KBM-7 (cell line): ENCODE results near the gene FSTL4.
"Not testable (repeated sequence)": the region's sequence is repeated elsewhere in the genome, so short reads cannot be mapped to it uniquely, and the experiment has no call there.

Experiments used
- DNase-seq: peaks from one replicate; pipeline ENCODE4 v3.0.0-alpha.2; 2015
- in situ Hi-C: fragments of 300-500 bp; cut with MboI; formaldehyde crosslinking; loops from 2 replicates; pipeline ENCODE4 v1.14.3; 2020; ENCODE audit warnings: low sequenced_read_pairs, low pct_unique_long_range_greater_than_20kb, mixed read lengths

The FSTL4 gene

DNA sequence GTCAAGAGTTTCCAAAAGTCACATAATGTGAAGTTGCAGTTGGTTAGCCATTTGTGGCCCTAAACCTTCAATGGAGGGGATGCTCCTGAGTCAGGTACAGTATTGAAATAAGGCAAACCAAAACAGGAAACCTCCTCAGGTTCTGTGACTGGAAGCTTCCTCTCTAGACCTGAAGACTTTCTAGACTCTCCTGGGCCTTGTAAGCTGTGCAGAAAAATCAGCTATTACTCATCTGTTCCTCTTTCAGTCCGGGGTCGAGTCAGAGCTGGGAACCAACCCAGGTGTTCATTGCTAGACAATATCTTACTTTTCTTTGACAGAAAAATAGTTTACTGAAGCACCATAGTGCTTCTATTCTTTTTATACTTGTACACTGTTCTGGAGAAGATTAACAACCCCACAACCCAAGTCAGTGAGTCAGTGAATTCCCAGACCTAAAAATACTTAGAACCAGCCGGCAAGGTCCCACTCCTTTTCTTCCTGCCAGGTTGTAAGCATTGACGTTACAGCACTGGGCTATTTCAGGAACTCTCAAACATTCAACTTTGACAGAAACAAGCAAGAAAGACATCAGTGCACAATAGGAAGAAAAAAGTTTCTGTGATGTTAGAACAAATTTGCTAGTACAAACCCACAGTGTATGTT is 47.3 kb downstream of the FSTL4 start:
- in situ Hi-C loops: no loop called here
- DNase-seq: no peak

- no peak for DNase-seq
- in situ Hi-C loops: no loop called here
Observed at GRCh38 chr5:133562554-133562953, 49.8 kb downstream of the FSTL4 start.

- in situ Hi-C loops: no loop called here
- no peak for DNase-seq
Observed at GRCh38 chr5:133559960-133560359, 52.4 kb downstream of the FSTL4 start.

GRCh38 chr5:133556551-133556950 is 55.8 kb downstream of the FSTL4 start:
- in situ Hi-C loops: no loop called here
- DNase-seq: no peak

DNA sequence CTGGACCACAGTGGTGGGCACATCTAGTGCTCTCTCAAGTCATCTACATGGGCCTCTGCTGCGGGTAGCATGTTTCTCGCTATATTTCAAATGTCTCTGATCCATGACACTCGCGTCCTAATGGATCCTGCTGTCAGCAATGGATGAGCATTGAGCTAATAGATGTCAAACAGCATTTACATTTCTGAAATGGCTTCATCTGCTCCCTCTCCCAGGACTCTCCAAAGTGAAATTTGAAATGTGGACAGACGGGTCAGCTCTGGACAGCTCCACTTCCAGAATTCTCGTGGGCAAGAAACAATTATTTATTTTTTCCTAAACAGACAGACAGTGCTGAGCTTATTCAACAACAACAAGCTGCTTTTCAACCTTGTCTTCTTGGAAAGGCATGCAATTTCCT is 58.1 kb downstream of the FSTL4 start:
- in situ Hi-C loops: no loop called here
- DNase-seq: no peak

- in situ Hi-C loops: no loop called here
- DNase-seq: peak; percentile 59
Observed at GRCh38 chr5:133552925-133553525, 59.3 kb downstream of the FSTL4 start.

GRCh38 chr5:133546500-133546899 is 65.8 kb downstream of the FSTL4 start:
- DNase-seq: no peak
- in situ Hi-C loops: no loop called here

- no peak for DNase-seq
- in situ Hi-C loops: no loop called here
Observed at GRCh38 chr5:133544346-133544745, 68.0 kb downstream of the FSTL4 start.

- DNase-seq: no peak
- in situ Hi-C loops: no loop called here
Observed at GRCh38 chr5:133539818-133540217, 72.5 kb downstream of the FSTL4 start.

- no peak for DNase-seq
- in situ Hi-C loops: no loop called here
Observed at GRCh38 chr5:133538718-133539117, 73.6 kb downstream of the FSTL4 start.

GRCh38 chr5:133535241-133535929 is 77.0 kb downstream of the FSTL4 start:
- in situ Hi-C loops, DNase-seq: not testable (repeated sequence)

GRCh38 chr5:133534566-133534965 is 77.8 kb downstream of the FSTL4 start:
- no peak for DNase-seq
- in situ Hi-C loops: no loop called here

GRCh38 chr5:133533541-133533940 is 78.8 kb downstream of the FSTL4 start:
- DNase-seq: no peak
- in situ Hi-C loops: no loop called here

DNA sequence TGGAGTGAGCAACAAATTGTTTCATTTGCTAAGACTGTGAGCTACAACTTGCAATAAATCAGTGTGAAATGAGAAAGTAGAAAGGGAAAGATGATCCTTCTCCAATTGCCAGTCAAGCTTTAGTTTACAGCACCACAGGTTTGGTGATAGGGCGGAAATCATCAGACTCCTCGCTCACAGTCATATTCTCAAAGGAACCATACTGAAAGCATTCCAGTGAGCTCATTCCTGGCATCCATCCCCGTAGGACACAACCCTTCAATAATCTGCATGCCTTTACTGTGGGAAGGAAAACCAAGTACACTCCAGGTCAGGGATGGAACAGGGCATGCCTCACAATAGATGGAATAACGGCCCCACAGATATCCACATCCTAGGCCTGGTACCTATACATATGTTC is 80.7 kb downstream of the FSTL4 start:
- in situ Hi-C loops: no loop called here
- no peak for DNase-seq

- DNase-seq: no peak
- in situ Hi-C loops: no loop called here
Observed at GRCh38 chr5:133531178-133531577, 81.2 kb downstream of the FSTL4 start.

- in situ Hi-C loops: no loop called here
Observed at GRCh38 chr5:133530270-133530669, 82.1 kb downstream of the FSTL4 start.

DNA sequence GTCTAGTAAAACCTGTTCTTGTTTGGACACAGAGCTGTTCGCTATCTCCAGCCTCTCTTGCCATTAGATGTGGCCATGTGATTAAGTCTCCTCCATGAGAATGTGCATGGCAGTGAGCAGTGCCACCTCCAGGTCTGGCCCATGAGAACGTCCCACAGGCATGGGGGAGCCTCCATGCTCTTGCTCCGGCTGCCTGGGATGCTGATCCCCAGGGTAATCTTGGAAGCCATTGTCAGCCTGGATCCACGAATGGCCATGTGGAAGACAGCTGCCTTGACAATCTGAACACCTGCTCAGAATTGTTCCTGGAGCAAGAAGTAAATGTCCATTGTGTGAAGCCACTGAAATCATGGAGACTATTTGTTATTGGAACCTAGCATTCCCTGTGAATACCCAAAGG is 83.5 kb downstream of the FSTL4 start:
- no peak for DNase-seq
- in situ Hi-C loops: no loop called here

More at GRCh38 chr5:133530270-133530669, 82.1 kb downstream of the FSTL4 start:
- DNase-seq: no peak

DNA sequence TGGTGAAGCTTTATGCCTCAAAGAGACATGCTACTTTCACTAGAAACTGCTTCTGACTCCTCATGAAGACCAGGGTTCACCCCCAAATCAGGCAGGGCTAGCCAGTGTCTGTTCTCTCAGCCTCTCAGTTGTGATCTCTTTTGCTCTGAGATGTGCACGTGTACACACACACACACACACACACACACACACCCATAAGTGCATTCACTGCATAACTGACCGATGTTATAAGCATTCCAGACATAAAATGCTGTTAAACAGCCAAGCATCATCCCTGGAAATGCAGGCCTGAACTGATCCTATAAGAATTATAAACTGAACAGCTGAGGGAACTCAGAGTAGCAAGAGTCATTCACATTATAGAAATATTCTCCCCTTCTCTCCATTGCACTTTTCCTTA is 85.0 kb downstream of the FSTL4 start:
- DNase-seq: no peak
- in situ Hi-C loops: no loop called here

DNA sequence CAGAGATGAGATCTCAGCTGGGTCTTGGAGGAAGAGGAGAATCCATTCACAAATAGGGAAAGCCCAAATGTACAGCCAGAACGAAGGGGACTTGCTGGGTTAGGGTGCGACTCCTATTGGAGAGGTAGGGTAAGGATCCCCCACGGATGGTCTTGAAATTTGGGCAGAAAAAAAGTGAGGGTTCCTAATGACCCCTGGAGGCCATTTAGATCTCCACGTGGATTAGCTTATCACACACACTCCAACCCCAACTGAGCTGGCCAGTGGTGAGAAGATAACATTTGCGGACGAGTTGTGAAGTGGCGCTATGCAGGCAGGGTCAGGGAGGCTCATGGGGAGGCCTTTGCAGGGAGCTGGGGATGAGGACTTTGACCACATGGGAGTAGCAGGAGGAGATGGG is 86.0 kb downstream of the FSTL4 start:
- in situ Hi-C loops: no loop called here
- DNase-seq: no peak

DNA sequence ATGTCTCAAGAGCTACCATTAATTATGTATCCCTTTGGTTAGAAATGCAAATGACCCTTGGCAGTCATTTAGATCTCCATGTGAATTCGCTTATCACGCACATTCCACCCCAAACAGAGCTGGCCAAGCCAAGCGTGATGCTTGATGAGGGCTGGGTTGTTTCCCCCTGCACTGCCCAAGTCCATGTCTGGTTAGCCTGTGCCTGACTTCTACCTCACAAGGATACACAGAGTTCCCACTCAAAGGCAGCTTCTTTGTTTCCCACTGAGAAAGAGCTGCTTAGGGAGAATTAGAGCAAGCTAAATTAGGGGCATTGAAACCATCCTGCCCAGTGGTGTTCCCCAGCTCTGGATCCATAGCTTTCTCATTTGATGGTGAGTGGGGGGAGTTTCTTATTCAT is 87.2 kb downstream of the FSTL4 start:
- in situ Hi-C loops: no loop called here
- DNase-seq: no peak

DNA sequence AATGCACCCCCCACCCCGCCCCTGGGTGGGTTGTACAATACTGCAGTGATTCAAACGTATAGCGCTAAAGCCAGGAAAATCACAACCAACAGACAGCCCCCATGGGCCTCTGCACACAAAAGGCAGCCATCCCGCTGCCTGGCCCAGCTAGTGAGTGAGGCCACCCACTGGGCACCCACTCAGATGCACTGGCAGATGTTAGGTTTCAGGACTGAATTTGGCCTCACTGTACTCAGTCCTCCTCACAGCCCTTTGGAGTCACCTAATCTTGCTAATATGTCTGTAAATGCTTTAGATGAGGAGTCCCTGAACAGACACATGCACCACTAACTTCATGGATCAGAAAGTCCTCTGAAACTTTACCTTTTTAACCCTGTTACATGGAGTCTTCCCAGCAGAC is 87.7 kb downstream of the FSTL4 start:
- in situ Hi-C loops: no loop called here
- DNase-seq: no peak
